GM18502 (cell line): Measurements from ENCODE around the gene SOCS7.

ENCODE experiments used
- ATAC-seq: cut with Tn5 transposase; IDR thresholded peaks from one replicate; pipeline ENCODE4 v1.9.1; 2021; ENCODE audit warnings: mild to moderate bottlenecking; ENCODE audit not compliant: unreplicated experiment, poor library complexity

Gene SOCS7

GRCh38 chr17:38336838-38337237 lies 14.8 kb upstream of the SOCS7 start:
- ATAC-seq: no peak

GRCh38 chr17:38338053-38338452 lies 13.6 kb upstream of the SOCS7 start:
- ATAC-seq: no peak

DNA sequence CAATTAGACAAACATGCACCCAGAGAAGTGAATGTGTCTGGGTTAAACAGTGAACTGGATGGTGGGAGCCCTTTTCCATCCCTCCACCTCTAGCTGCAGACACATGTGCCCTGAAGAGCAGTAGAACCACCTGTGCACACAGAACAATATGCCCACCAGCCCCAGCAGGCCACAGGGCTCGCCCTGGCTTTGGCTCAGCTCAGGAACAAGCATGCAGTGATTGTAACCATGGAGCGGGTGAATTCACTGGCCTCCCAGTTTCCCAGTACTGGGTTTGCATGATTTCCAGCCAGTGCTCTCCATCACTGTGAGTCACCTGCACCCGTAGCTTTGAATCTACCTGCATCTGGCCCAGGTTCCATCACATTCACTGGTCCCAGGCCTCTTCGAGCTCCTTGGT lies 13.1 kb upstream of the SOCS7 start:
- ATAC-seq: no peak

DNA sequence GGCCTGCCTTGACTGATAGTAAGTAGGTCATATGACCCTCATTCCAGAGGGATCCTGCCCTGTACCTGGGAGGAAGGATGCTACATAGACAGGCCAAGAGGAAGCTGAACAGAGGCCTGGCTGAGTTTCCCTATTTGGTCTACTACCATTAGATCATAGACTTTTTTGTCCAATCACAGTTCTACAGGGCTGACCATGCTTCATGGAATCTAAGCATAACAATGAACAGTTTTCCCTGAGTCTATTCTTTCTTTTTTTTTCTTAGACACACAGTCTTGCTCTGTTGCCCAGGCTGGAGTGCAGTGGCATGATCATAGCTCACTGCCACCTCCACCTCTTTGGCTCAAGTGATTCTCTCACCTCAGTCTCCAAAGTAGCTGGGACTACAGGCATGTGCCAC lies 11.8 kb upstream of the SOCS7 start:
- no peak for ATAC-seq

DNA sequence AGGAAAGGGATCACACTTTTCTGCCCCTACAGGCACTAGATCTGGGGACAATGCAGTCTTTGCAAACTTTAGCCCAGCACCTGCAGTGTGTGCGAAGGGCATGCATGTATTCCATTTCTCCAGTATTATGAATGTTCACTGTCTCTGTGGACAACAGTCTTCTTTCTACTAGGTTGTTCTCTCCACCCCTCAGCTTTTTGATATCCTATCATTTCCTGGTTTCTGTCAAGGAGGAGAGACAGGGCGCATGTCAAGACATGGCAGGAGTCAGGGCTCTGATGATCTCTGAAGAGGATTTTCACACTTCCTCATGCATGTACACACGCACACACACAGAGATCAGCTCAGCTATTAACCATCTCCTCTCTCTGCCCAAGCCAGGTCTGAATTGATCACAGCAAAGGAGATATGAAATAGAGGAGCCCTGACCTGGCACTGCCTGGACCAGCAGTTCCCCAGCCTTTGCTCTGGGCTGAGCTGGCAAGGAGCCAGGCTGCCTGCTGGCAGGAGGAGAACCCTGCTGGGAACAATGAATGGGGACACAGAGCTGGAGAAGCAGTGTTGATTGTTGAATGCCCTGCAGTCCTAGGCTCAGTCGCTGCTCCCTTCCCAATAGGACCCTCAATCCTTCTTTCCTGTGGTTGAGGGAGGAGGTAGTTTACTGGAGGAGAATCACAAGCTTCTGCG lies 10.5 kb upstream of the SOCS7 start:
- ATAC-seq: no peak

DNA sequence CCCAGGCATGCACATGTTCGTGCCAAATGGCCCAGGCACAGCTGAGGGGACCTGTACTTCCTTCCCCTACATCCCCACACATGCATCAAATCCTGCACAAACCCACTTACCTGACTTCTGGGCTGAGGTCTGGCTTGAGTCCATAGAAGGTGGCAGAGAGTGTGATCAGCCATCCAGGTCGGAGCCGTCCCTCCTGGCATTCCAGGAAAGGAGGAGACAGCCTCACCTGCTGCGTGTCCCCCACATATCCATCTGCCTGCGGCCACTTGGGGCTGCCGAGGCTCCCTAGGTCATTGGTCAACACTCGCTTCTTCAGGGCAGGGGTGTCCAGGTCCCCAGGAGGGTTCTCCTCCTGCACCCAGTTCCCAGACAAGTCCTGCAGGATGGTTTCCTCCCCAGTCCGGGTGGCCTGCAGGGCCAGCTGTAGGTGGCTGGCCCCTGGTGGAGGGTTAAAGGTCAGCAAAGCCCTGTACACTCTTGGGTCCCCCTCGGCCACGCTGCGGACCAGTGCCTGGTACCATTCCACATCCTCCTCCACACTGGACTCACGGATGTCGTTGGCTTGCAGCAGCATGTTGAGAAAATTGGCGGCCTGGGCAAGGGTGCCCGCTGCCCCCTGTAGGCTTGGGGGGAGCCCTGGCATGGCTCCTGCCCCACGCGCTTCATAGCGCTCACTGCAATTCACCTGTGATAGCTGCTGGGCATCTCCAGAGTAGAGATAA lies 8.6 kb upstream of the SOCS7 start:
- no peak for ATAC-seq

DNA sequence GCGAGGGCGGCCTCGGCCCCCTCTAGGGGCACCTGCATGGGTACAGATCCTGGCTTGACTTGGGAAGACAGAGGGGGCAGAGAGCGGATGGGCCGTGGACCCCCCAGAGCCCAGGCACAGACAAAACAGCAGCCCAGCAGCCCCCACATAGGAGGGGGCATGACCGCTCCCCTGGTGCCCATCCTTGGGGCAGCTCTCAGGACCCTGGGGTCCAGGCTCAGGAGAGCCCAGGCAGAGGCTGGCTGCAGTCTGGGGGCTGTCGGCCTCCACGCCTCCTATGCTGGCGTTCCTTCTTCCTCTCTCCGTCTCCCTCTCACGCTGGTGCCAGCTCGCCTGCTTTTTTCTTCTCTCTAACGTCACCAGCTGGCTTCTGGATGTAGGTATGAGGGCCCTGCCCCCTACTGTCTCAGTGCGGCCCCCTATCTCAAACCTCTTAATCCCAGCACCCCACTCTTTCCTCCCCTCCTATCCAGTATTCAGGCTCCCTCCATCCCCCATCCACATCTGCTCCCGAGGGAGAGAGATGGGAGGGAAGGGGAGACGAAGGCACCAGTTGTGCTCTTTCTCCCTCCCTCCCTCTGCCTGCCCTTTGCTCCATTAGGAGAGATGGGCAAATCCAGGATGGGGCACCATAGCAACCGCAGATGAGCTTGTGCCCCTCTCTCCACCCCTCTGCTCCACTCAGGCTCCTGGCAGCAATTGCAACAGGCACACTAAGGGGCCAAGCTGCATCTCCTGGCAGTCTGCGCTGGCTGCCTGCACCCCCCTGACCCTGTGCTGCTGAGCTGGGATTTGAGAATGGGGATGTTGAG lies 7.8 kb upstream of the SOCS7 start, which contains the start of gene GPR179:
TSS of gene GPR179 (minus strand) at position 349 of the 812 bp plus-strand sequence. CDS start at position 182, 167 bp downstream.
- no peak for ATAC-seq

GRCh38 chr17:38344420-38344745 lies 7.3 kb upstream of the SOCS7 start:
- no peak for ATAC-seq

GRCh38 chr17:38345743-38346142 lies 5.9 kb upstream of the SOCS7 start:
- no peak for ATAC-seq

DNA sequence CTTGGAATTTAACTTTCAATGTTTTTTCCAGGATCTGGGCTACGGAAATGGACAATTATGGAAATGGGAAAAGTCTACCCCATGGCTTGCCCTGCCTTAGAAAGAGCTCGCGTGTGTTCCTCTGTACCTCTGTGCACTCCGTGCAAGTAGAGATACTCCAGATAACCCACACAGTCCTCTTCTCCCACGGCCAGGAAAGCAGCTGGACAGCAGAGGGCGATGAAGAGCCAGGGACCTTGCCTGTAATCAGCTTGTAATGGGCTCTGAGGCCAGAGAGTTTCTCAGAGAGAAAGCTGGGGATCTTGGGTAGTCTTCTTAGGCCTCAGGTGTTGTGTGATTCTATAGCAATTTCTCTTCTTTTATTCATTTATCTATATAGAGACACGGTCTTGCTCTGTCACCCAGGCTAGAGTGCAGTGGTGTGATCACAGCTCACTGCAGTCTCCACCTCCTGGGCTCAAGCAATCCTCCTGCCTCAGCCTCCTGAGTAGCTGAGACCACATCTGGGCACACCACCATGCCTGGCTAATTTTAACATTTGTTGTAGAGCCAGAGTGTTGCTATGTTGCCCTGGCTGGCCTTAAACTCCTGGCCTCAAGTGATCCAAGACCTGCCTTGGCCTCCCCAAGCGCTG lies 2.4 kb upstream of the SOCS7 start:
- ATAC-seq: no peak

- ATAC-seq: no peak
Measured at GRCh38 chr17:38350035-38350434, 1.6 kb upstream of the SOCS7 start.

- ATAC-seq: peak; percentile 18
Measured at GRCh38 chr17:38352245-38353085, 821 bp downstream of the SOCS7 start.

DNA sequence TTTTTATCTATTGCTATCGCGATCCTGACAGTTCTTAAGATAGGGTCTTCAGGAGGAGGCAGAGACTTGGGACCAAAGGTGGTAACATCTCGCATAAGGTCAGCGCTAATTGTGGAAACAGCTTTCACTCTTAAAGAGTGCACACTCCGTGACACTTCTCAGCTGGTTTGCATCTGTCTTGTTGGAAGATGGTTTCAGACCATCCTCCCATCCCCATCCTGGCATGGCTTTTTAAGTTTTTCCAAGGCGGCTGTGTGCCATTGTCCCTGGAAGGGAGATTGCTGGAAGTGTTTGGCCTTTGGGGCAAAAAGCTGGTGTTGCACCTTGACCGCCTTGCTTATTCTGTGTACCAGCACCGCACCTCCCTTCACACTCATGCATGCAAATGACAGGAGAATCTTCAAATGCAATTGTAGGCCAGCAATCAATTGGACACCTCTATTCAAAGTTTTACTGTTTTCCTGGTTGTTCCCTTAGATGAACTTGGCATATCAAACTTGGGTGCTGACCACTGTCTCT lies 1.5 kb downstream of the SOCS7 start:
- ATAC-seq: no peak

DNA sequence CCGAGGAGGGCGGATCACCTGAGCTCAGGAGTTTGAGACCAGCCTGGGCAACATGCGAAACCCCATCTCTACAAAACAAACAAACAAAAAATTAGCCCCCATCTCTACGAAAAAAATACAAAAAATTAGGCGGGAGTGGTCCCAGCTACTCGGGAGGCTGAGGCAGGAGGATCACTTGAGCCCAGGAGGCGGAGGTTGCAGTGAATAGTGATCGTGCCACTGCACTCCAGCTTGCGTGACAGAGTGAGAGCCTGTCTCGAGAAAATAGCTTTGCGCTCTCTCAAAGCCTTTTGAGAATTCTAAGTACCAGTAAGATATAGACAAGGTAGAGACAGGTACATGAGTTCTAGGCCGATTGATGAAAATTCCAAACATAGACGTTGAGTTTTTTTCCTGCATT lies 2.0 kb downstream of the SOCS7 start:
- ATAC-seq: no peak

GRCh38 chr17:38354466-38354865 lies 2.8 kb downstream of the SOCS7 start:
- no peak for ATAC-seq

DNA sequence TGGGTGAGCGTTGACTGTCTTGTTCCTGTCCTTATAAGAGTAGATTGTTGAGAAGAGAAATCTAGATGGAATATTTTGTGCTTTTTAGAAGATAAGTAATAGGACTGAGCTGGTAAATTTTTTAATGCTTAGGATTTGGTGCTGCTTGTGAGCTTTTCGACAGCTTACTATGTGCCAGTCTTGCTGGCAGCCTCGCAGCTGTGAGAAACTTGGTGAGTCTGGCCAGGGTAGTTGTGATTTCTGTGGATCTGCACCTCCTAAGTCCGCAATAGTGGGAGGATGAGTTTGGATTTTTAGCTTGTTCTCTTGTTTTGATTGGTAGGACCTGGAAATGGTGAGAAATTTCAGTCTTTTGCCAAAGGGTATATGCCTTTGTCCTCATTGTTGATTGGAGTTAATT lies 3.6 kb downstream of the SOCS7 start:
- no peak for ATAC-seq

DNA sequence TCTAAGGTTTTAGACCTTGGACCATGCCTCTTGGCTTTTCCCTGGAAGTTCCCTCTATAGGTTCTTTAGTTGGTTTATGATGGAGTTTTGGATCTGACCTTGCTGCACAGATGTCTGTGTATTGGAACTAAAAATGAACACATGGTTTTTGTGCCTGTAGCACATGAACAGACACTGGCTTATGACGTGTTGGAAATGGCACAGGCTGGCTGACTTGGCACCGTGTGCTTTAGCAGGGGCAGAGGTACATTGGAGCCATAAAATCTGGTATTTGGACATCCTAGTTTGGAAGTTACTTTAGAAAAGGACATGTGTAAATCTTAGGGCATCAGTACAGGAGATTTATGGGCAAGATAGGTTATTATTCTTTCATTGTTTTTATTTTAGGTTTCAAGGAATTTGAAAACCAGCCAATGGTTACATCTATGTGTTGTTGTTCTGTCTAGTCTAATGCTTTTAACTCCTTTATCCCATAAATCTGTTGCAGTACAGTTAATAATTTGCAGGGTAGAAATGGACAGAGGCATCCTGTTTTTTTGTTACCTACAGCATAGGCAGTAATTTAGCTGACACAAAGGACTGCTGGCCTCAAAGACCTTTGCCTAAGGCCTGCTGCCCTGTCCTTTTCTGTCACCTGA lies 6.0 kb downstream of the SOCS7 start:
- ATAC-seq: no peak

- ATAC-seq: no peak
Measured at GRCh38 chr17:38358586-38359513, 7.2 kb downstream of the SOCS7 start.
